Stimulated activated CD8-positive, alpha-beta memory T cell treated with anti-CD3 and anti-CD28 coated beads, Interleukin-12 subunit alpha, Interleukin-12 subunit beta, amount 100 ng/mL, for 24 hours (primary cell): ENCODE results near the gene CCN5.

Experiments used
- DNase-seq: peaks from one replicate; pipeline ENCODE4 v3.0.0-alpha.2; 2020; ENCODE audit errors: extremely low read depth

CCN5 gene

GRCh38 chr20:44716309-44717106 is 1.3 kb downstream of the CCN5 start:
- no peak for DNase-seq

DNA sequence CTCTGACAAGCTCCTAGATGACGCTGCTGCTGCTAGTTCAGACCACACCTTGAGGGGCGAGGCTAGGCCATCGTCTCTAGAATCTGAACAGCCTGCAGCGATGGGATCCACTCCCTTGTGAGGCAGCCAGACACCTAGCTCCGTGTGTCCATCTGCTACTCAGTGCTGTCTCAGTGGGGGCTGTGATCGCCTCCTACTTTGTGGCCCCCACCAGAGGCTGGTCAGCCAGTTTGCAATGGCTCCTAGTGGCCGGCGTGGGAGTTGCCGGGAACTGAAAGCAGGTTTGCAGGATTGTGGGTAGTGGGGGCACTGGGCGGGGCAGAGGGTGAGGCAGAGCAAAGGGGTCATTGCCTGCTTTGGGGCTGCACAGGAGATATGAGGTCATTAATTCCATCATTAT is 2.8 kb downstream of the CCN5 start:
- DNase-seq = no peak

DNA sequence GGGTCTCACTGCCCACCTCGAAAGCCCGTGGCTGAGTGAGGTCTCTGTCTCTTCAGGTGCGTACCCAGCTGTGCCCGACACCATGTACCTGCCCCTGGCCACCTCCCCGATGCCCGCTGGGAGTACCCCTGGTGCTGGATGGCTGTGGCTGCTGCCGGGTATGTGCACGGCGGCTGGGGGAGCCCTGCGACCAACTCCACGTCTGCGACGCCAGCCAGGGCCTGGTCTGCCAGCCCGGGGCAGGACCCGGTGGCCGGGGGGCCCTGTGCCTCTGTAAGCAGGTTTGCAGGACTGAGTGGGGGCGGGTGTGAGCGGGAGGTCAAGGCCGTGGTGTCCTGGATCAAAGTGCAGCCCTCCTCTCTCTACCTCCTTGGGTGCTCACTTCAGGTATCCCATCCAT is 4.7 kb downstream of the CCN5 start:
- no peak for DNase-seq

DNA sequence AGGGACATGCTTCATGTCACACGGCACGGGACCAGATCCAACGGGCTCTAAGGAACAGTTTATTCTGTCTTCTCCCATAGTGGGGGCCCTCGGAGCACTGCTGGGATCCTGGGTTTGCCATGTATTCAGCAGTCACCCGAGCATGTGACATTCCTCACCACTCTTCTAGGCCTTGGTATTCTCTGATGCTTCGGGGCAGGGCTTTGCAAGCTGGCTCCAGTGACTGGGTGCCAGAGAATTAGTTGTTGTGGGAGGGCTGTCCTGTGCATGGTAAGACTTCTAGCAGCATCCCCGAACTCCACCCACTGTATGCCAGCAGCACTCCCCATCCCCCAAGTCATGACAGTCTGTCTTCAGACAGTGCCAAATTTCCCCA is 5.4 kb downstream of the CCN5 start:
- no peak for DNase-seq

DNA sequence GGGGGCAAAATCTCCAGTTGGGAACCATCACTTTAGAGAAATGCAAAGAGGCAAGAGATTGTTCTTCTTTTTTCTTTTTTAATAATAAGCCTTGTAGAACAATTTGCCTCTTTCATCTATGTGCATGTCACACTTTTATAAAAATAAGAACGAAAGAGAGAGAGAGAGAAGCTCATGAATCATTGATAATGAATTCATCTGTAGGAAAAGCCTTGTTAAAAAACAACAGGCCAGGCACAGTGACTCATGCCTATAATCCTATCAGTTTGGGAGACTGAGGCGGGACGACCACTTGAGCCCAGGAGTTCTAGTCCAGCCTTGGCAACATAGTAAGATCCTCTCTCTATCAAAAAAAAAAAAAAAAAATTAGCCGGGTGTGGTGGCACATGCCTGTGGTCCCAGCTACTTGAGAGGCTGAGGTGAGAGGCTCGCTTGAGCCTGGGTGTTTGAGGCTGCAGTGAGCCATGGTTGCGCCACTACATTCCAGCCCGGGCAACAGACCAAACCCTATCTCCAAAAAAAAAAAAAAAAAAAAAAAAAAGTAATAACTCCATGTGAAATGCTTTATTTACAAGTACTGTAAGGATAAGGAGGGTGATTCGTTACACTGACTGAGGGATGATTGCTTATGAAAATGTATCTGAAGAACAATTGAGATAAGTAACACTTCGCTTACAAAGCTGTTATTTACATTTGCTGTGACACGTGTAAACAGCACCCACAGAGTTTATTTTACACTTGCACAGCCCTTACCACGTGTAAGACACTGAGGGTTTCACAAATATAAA is 6.0 kb downstream of the CCN5 start:
- no peak for DNase-seq

DNA sequence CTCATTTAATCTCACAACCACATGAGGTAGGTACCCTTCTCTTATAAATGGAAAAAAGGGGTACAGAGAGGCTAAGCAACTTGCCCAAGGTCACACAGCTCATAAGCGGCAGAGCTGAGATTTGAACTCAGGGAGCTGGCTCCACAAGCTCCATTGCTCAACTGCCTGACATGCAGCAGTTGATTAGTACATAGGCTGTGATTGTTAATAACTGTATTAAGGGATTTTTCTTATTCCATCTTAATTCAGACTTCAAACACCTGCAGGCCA is 6.6 kb downstream of the CCN5 start:
- no peak for DNase-seq

DNA sequence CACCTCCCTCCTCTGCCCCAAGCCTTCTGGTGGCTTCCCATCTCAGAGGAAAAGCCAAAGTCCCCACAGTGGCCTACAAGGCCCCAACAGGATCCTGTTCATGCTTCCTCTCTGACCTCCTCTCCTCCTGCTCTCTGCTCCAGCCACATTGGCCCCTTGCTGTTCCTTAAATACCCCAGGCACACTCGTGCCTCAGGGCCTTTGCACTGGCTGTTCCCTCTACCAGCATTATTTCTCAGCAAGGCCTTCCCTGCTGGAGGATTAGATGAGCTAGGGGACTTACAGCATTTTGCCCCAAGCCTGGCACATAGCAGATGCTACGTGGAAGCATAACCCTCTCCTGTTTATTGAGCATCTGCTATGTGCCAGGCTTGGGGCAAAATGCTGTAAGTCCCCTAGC is 7.8 kb downstream of the CCN5 start:
- DNase-seq = no peak

- DNase-seq = no peak
Observed at GRCh38 chr20:44723391-44723790, 8.2 kb downstream of the CCN5 start.

DNA sequence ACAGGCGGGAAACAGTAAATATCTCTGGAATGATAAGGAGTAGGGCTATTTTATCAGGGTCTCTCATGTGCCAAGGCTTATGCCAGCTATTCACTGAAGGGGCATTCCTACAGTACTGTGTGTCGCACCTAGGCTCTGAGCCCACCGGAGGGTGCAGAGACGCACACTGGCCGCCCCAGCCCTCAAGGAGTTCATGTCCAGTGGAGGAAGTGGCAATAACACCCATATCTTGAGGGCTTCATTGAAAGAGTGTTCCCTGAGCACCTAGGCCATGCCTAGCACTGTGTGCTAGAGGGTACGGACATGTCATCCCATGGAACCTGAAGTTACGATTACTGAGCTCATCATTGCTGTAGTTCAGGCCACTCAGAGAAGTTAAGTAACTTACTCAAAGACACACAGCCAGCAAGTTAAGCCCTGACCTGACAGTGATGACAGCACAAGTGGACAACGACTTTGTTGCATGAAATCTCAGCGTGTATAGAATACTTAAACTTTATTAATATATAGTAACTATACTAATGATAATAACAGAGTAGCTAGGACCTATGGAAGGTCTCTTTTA is 8.7 kb downstream of the CCN5 start:
- no peak for DNase-seq

DNA sequence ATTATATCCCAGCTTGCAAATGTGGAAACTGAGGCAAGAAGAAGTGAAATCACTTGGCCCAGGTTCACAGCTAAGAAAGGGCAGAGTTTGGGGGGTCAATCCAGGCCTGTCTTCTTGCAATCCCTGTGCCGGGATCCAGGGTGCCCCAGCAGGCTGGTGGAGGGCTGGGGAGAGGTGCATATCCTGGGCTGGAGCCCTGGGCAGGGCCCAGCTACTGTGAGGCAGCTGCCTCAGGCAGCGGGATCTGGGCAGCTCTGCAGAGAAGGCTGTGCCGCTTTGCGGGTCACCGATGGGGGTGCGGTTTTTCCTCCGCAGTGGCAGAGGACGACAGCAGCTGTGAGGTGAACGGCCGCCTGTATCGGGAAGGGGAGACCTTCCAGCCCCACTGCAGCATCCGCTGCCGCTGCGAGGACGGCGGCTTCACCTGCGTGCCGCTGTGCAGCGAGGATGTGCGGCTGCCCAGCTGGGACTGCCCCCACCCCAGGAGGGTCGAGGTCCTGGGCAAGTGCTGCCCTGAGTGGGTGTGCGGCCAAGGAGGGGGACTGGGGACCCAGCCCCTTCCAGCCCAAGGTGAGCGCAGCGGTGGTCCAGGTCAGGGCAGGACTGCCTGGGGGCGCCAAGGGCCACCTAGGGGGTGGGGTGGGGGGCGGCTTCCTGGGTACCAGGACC is 9.4 kb downstream of the CCN5 start:
- DNase-seq = no peak

- no peak for DNase-seq
Observed at GRCh38 chr20:44725837-44726236, 10.7 kb downstream of the CCN5 start.

- no peak for DNase-seq
Observed at GRCh38 chr20:44727039-44727438, 11.9 kb downstream of the CCN5 start.

- no peak for DNase-seq
Observed at GRCh38 chr20:44727651-44728050, 12.5 kb downstream of the CCN5 start.

GRCh38 chr20:44728801-44729443 is 13.8 kb downstream of the CCN5 start:
- no peak for DNase-seq

GRCh38 chr20:44730441-44730840 is 15.3 kb downstream of the CCN5 start:
- DNase-seq = no peak

DNA sequence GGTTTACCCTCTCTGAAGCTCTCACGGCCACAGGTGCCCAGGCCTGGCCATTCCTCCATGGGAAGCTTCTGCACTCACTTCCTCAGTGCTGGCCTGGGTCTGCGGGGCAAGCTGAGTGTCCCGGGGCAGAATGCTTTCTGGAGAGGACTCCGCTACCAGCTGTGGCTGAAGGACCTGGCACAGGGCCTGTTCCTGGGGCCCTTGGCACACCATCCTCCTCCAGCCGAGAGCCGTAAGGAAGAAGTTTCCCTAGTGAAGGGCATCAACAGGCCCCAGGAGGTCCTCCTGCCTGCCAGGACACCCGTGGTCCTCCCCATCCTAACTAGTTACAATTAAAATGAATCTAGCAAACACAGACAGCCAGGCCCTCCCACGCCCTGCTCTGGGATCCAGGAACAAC is 16.5 kb downstream of the CCN5 start:
- DNase-seq = no peak

- DNase-seq = no peak
Observed at GRCh38 chr20:44732327-44732726, 17.2 kb downstream of the CCN5 start.

GRCh38 chr20:44733341-44734069 is 18.3 kb downstream of the CCN5 start:
- DNase-seq = no peak

GRCh38 chr20:44734938-44735337 is 19.8 kb downstream of the CCN5 start:
- DNase-seq = no peak

DNA sequence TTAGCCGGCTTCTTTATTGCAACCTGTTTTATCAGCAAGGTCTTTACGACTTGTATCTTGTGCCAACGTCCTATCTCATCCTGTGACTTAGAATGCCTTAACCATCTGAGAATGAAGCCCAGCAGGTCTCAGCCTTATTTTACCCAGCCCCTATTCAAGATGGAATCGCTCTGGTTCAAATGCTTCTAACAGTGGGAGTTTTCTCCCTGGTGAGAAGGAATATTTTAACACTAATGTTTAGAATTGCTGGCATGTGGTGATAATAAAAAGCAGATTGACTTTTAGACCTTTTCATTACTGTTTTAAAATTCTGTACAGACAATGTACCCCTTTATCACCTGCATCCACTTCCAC is 20.6 kb downstream of the CCN5 start:
- no peak for DNase-seq

GRCh38 chr20:44736170-44737021 is 21.2 kb downstream of the CCN5 start:
- DNase-seq = no peak
